COR-L47 (cell line): ENCODE data around the gene MAML3.

Experiments
- DNase-seq: peaks from one replicate; lab custom pipeline; 2025; lab: John Stamatoyannopoulos, UW

MAML3 gene

GRCh38 chr4:140071806-140072205 is 82.2 kb downstream of the MAML3 start:
- no peak for DNase-seq

GRCh38 chr4:140070973-140071372 is 83.0 kb downstream of the MAML3 start:
- DNase-seq = no peak

- no peak for DNase-seq
These were observed 83.6 kb downstream of the MAML3 start for GRCh38 chr4:140070366-140070765.

- DNase-seq = no peak
These were observed 84.9 kb downstream of the MAML3 start for GRCh38 chr4:140069066-140069465.

- no peak for DNase-seq
These were observed 85.7 kb downstream of the MAML3 start for GRCh38 chr4:140068271-140068670.

- DNase-seq = no peak
These were observed 87.7 kb downstream of the MAML3 start for GRCh38 chr4:140066031-140066930.

GRCh38 chr4:140065393-140065792 is 88.6 kb downstream of the MAML3 start:
- no peak for DNase-seq

GRCh38 chr4:140061659-140062289 is 92.2 kb downstream of the MAML3 start:
- no peak for DNase-seq

GRCh38 chr4:140061194-140061593 is 92.8 kb downstream of the MAML3 start:
- no peak for DNase-seq

- no peak for DNase-seq
These were observed 94.8 kb downstream of the MAML3 start for GRCh38 chr4:140059159-140059558.

GRCh38 chr4:140057701-140058100 is 96.3 kb downstream of the MAML3 start:
- no peak for DNase-seq

- no peak for DNase-seq
These were observed 98.0 kb downstream of the MAML3 start for GRCh38 chr4:140056015-140056414.

GRCh38 chr4:140054861-140055260 is 99.1 kb downstream of the MAML3 start:
- DNase-seq = no peak

GRCh38 chr4:140053185-140053584 is 100.8 kb downstream of the MAML3 start:
- no peak for DNase-seq

- DNase-seq = peak; percentile 53
These were observed 101.9 kb downstream of the MAML3 start for GRCh38 chr4:140052050-140052449.

- DNase-seq = peak; percentile 46
These were observed 103.9 kb downstream of the MAML3 start for GRCh38 chr4:140049849-140050637.

GRCh38 chr4:140049024-140049848 is 104.7 kb downstream of the MAML3 start:
- peak; percentile 94 for DNase-seq

GRCh38 chr4:140048419-140048995 is 105.5 kb downstream of the MAML3 start:
- peak; percentile 35 for DNase-seq

GRCh38 chr4:140047786-140048185 is 106.2 kb downstream of the MAML3 start:
- DNase-seq = no peak

GRCh38 chr4:140047017-140047640 is 106.9 kb downstream of the MAML3 start:
- DNase-seq = no peak

- DNase-seq = no peak
These were observed 107.4 kb downstream of the MAML3 start for GRCh38 chr4:140046543-140046942.
